ENCODE data around the gene GRID1. TPM values are rescaled to one million over a fixed set of nuclear protein-coding genes. Genes with fewer than 3 reads are reported as not detected.

The GRID1 gene
- total and polyA plus RNA-seq, 10 of the 15 experiments (the other 5 are each of a cell fraction or from before 2014, with no cell fraction given): 0.04 to 0.62 (median 0.08) TPM; not detected in 5

DNA sequence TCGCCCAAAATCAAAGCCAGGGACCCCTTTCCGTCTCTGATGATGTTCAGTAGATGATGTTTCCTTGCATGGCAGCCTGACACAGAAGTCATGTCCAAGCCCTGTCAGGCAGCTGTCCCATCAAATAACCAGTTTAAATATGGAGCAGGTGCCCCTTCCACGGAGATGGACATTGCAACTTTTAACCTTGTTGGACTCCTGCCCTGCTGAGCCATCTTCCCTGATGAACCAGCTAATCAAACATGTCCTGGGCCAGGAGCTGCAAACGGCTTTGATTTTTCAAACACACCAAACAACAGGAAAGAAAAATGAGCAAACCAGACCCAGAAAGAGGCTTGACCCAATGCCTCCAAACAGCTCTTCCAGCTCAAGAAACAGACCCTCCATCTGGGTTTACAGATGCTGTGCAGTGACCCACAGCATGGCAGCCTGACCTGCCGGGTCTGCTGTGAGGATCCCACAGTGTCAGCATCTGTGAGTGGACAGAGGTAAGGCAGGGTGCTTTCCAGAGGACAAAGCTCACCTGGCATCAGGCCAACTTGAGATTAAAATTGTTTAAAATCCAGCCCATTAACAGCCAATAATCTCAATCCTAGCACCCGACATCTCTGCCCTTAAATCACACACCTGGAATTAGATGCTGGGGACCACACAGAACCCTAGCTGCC is 372.6 kb downstream of the GRID1 start:
- 8% methylated on average over 6 of the region's 6 CpGs for WGBS (ENCODE audit: insufficient coverage, insufficient replicate concordance, low lambda C conversion rate, missing lambda C conversion rate)
- in situ Hi-C loops (cut with MboI): no loop called here
- TF ChIP-seq, protein P1, sequence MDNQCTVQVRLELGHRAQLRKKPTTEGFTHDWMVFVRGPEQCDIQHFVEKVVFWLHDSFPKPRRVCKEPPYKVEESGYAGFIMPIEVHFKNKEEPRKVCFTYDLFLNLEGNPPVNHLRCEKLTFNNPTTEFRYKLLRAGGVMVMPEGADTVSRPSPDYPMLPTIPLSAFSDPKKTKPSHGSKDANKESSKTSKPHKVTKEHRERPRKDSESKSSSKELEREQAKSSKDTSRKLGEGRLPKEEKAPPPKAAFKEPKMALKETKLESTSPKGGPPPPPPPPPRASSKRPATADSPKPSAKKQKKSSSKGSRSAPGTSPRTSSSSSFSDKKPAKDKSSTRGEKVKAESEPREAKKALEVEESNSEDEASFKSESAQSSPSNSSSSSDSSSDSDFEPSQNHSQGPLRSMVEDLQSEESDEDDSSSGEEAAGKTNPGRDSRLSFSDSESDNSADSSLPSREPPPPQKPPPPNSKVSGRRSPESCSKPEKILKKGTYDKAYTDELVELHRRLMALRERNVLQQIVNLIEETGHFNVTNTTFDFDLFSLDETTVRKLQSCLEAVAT (IDR thresholded peaks at IDR 0.05): no peak
- TF ChIP-seq, protein P2, sequence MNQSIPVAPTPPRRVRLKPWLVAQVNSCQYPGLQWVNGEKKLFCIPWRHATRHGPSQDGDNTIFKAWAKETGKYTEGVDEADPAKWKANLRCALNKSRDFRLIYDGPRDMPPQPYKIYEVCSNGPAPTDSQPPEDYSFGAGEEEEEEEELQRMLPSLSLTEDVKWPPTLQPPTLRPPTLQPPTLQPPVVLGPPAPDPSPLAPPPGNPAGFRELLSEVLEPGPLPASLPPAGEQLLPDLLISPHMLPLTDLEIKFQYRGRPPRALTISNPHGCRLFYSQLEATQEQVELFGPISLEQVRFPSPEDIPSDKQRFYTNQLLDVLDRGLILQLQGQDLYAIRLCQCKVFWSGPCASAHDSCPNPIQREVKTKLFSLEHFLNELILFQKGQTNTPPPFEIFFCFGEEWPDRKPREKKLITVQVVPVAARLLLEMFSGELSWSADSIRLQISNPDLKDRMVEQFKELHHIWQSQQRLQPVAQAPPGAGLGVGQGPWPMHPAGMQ (IDR thresholded peaks at IDR 0.05; ENCODE audit: borderline replicate concordance): no peak
- TF ChIP-seq, protein P3, sequence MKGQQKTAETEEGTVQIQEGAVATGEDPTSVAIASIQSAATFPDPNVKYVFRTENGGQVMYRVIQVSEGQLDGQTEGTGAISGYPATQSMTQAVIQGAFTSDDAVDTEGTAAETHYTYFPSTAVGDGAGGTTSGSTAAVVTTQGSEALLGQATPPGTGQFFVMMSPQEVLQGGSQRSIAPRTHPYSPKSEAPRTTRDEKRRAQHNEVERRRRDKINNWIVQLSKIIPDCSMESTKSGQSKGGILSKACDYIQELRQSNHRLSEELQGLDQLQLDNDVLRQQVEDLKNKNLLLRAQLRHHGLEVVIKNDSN (IDR thresholded peaks at IDR 0.05; ENCODE audit: borderline replicate concordance, extremely low read length, insufficient read depth, low read depth, low read length): no peak
- TF ChIP-seq SMC3 (IDR thresholded peaks at IDR 0.05; ENCODE audit: borderline replicate concordance, low read length): no peak
- TF ChIP-seq, protein P4, sequence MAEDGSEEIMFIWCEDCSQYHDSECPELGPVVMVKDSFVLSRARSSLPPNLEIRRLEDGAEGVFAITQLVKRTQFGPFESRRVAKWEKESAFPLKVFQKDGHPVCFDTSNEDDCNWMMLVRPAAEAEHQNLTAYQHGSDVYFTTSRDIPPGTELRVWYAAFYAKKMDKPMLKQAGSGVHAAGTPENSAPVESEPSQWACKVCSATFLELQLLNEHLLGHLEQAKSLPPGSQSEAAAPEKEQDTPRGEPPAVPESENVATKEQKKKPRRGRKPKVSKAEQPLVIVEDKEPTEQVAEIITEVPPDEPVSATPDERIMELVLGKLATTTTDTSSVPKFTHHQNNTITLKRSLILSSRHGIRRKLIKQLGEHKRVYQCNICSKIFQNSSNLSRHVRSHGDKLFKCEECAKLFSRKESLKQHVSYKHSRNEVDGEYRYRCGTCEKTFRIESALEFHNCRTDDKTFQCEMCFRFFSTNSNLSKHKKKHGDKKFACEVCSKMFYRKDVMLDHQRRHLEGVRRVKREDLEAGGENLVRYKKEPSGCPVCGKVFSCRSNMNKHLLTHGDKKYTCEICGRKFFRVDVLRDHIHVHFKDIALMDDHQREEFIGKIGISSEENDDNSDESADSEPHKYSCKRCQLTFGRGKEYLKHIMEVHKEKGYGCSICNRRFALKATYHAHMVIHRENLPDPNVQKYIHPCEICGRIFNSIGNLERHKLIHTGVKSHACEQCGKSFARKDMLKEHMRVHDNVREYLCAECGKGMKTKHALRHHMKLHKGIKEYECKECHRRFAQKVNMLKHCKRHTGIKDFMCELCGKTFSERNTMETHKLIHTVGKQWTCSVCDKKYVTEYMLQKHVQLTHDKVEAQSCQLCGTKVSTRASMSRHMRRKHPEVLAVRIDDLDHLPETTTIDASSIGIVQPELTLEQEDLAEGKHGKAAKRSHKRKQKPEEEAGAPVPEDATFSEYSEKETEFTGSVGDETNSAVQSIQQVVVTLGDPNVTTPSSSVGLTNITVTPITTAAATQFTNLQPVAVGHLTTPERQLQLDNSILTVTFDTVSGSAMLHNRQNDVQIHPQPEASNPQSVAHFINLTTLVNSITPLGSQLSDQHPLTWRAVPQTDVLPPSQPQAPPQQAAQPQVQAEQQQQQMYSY (CRISPR knock-in tag; IDR thresholded peaks at IDR 0.05): no peak
- TF ChIP-seq, protein P5, sequence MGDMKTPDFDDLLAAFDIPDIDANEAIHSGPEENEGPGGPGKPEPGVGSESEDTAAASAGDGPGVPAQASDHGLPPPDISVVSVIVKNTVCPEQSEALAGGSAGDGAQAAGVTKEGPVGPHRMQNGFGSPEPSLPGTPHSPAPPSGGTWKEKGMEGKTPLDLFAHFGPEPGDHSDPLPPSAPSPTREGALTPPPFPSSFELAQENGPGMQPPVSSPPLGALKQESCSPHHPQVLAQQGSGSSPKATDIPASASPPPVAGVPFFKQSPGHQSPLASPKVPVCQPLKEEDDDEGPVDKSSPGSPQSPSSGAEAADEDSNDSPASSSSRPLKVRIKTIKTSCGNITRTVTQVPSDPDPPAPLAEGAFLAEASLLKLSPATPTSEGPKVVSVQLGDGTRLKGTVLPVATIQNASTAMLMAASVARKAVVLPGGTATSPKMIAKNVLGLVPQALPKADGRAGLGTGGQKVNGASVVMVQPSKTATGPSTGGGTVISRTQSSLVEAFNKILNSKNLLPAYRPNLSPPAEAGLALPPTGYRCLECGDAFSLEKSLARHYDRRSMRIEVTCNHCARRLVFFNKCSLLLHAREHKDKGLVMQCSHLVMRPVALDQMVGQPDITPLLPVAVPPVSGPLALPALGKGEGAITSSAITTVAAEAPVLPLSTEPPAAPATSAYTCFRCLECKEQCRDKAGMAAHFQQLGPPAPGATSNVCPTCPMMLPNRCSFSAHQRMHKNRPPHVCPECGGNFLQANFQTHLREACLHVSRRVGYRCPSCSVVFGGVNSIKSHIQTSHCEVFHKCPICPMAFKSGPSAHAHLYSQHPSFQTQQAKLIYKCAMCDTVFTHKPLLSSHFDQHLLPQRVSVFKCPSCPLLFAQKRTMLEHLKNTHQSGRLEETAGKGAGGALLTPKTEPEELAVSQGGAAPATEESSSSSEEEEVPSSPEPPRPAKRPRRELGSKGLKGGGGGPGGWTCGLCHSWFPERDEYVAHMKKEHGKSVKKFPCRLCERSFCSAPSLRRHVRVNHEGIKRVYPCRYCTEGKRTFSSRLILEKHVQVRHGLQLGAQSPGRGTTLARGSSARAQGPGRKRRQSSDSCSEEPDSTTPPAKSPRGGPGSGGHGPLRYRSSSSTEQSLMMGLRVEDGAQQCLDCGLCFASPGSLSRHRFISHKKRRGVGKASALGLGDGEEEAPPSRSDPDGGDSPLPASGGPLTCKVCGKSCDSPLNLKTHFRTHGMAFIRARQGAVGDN (IDR thresholded peaks at IDR 0.05): no peak
- TF ChIP-seq, protein P6, sequence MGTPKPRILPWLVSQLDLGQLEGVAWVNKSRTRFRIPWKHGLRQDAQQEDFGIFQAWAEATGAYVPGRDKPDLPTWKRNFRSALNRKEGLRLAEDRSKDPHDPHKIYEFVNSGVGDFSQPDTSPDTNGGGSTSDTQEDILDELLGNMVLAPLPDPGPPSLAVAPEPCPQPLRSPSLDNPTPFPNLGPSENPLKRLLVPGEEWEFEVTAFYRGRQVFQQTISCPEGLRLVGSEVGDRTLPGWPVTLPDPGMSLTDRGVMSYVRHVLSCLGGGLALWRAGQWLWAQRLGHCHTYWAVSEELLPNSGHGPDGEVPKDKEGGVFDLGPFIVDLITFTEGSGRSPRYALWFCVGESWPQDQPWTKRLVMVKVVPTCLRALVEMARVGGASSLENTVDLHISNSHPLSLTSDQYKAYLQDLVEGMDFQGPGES (IDR thresholded peaks at IDR 0.05): no peak
- no peak for TF ChIP-seq LARP7 (IDR thresholded peaks at IDR 0.05)

More for the DNA sequence above, 372.6 kb downstream of the GRID1 start:
- H3K4me1 ChIP-seq (ENCODE audit: control insufficient read depth, insufficient read depth, low read length): no peaks in the 10 kb centered on the region
- H3K27ac ChIP-seq (ENCODE audit: control insufficient read depth, insufficient read depth): no peak overlapping the region
- RAD21 ChIA-PET (ENCODE audit: unreplicated experiment): no interaction called here
- POLR2A ChIA-PET: no interaction called here
- ATAC-seq (no peak), FAIRE-seq (no peak), DNase-seq (ENCODE audit: low read depth, low spot score) (no peak)
- H3K27me3 ChIP-seq (replicated peaks in 1 of 2; ENCODE audit: control insufficient read depth in 2 of 2, insufficient read depth in 2 of 2, low read length in 1 of 2): 0 out of 4 replicates have a peak, but pooled peaks cover 0 to 2% of the 10 kb centered on the region in 2 experiments
- no peak overlapping the region for H3K4me3 ChIP-seq
- CTCF ChIA-PET: interaction anchor here (0.9 to 2.4 kb wide), 3 partner anchors 13 to 145 kb away, joined by 3 to 10 read pairs (median 8); no protein-coding TSS in a partner anchor
- no peak overlapping the region for H3K9ac ChIP-seq (ENCODE audit: control insufficient read depth, insufficient read depth, low read length)
- H3K9me3 ChIP-seq (replicated peaks; ENCODE audit: control insufficient read depth, insufficient read depth, low read length): no peaks in the 10 kb centered on the region; the same call in 2 of the 3 replicates
- no peaks in the 10 kb centered on the region for H3K36me3 ChIP-seq (ENCODE audit: control insufficient read depth in 2 of 2, insufficient read depth in 2 of 2, low read length in 1 of 2)
- no peaks in the 10 kb centered on the region for H4K20me1 ChIP-seq (ENCODE audit: control insufficient read depth, insufficient read depth)
- H2AFZ ChIP-seq (ENCODE audit: control insufficient read depth, low read depth, low read length): no peak overlapping the region
- H3K4me2 ChIP-seq (ENCODE audit: control insufficient read depth, insufficient read depth): no peak overlapping the region
- SMC1A ChIA-PET (ENCODE audit: uncharacterized antibody, unreplicated experiment): no interaction called here
- no peaks in the 10 kb centered on the region for H3K79me2 ChIP-seq (ENCODE audit: control insufficient read depth, insufficient read depth, low read length)
- intact Hi-C loops (cut with micrococcal nuclease; ENCODE audit: unreplicated experiment): no loop called here
- no TSS peak for BruUV-seq (replicated peaks)
